Keratinocyte (primary cell): Measurements from ENCODE around the gene FBXO31.

Experiments
- CTCF ChIP-seq, 3 experiments: IDR thresholded peaks in 1 of 3; conservative IDR thresholded peaks in 1 of 3; optimal IDR thresholded peaks in 1 of 3; 2 replicates in 2 of 3; 3 replicates in 1 of 3; pipeline versions ENCODE3 to v1.5.1; 2011; ENCODE audit warnings: low read length in 3 of 3, mild to moderate bottlenecking in 3 of 3, moderate library complexity in 2 of 3, control low read depth in 1 of 3, inconsistent platforms in 1 of 3; ENCODE audit not compliant: insufficient read depth in 2 of 3; ENCODE audit errors: extremely low read depth in 1 of 3
- EZH2 ChIP-seq: IDR thresholded peaks from one replicate; pipeline ENCODE4 v1.6.1; 2012; ENCODE audit warnings: inconsistent platforms, mild to moderate bottlenecking, low read length, moderate library complexity

- no peak for TF ChIP-seq CTCF (optimal IDR thresholded peaks at IDR 0.05 in 1 of 3, IDR thresholded peaks at IDR 0.05 in 1 of 3, conservative IDR thresholded peaks at IDR 0.05 in 1 of 3; ENCODE audit: extremely low read depth in 1 of 3, insufficient read depth in 2 of 3, low read length in 3 of 3)
- no peak for TF ChIP-seq EZH2
Measured at GRCh38 chr16:87361916-87362619, 21.5 kb downstream of the FBXO31 start.
